ENCODE results near the gene MEG3. TPM values are rescaled to one million over a fixed set of nuclear protein-coding genes. Genes with fewer than 3 reads are reported as not detected.

MEG3 gene
- total RNA-seq, 1 experiment from 2014 or later, result 62.4 TPM

GRCh38 chr14:100904307-100905087, 78.6 kb downstream of the MEG3 start:
- Histone ChIP-seq H3K4me1 (ENCODE audit: control insufficient read depth, insufficient read depth, low read length) (no peaks in the 10 kb centered on the region), H3K4me3 (ENCODE audit: low read depth in 2 of 2, low read length in 2 of 2) (no peak overlapping the region), H3K36me3 (ENCODE audit: control insufficient read depth, insufficient read depth, low read length) (no peaks in the 10 kb centered on the region), H3K27me3 (ENCODE audit: control insufficient read depth, insufficient read depth, low read length) (no peaks in the 10 kb centered on the region), H3K27ac (ENCODE audit: low read length) (no peak overlapping the region), H3K9me3 (ENCODE audit: control insufficient read depth, insufficient read depth, low read depth, low read length) (no peaks in the 10 kb centered on the region)
- BruUV-seq (replicated peaks), result no TSS peak
- intact Hi-C loops (cut with micrococcal nuclease; ENCODE audit: unreplicated experiment), result no loop called here
- TF ChIP-seq CTCF (IDR thresholded peaks at IDR 0.05), result peak; percentile 63
- TF ChIP-seq, protein P1, sequence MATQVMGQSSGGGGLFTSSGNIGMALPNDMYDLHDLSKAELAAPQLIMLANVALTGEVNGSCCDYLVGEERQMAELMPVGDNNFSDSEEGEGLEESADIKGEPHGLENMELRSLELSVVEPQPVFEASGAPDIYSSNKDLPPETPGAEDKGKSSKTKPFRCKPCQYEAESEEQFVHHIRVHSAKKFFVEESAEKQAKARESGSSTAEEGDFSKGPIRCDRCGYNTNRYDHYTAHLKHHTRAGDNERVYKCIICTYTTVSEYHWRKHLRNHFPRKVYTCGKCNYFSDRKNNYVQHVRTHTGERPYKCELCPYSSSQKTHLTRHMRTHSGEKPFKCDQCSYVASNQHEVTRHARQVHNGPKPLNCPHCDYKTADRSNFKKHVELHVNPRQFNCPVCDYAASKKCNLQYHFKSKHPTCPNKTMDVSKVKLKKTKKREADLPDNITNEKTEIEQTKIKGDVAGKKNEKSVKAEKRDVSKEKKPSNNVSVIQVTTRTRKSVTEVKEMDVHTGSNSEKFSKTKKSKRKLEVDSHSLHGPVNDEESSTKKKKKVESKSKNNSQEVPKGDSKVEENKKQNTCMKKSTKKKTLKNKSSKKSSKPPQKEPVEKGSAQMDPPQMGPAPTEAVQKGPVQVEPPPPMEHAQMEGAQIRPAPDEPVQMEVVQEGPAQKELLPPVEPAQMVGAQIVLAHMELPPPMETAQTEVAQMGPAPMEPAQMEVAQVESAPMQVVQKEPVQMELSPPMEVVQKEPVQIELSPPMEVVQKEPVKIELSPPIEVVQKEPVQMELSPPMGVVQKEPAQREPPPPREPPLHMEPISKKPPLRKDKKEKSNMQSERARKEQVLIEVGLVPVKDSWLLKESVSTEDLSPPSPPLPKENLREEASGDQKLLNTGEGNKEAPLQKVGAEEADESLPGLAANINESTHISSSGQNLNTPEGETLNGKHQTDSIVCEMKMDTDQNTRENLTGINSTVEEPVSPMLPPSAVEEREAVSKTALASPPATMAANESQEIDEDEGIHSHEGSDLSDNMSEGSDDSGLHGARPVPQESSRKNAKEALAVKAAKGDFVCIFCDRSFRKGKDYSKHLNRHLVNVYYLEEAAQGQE (IDR thresholded peaks at IDR 0.05; ENCODE audit: insufficient read depth in 1 of 2, low read depth in 2 of 2, low read length in 1 of 2), result no peak
- ChIA-PET CTCF (no interaction called here), POLR2A (no interaction called here)
- ATAC-seq, result no peak
- DNase-seq (ENCODE audit: low read depth, low spot score), result no peak
- in situ Hi-C loops (cut with HindIII; ENCODE audit: low pct_unique_long_range_greater_than_20kb, low sequenced_read_pairs), result no loop called here

DNA sequence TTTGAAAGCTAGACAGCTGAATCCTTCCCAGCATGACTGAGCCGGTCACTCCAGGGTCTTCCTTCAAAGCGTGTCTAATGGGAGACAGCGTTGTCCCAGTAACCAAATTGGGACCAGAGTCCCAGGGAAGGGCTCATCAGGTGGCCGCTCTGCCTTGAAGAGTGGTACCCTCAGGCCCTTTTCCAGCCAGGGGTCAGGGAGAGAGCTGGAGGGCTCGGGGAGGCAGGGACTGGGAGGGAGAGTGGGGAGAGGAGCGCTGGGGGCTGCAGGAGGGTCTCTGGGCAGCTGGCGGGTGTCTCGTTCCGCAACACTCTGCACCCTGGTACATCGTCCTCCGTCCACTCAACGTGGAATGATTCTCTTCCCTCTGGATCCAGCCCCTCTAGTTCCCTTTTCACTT, 79.2 kb downstream of the MEG3 start:
- intact Hi-C loops (cut with micrococcal nuclease; ENCODE audit: unreplicated experiment), result no loop called here
- Histone ChIP-seq H3K27me3 (ENCODE audit: control insufficient read depth, insufficient read depth, low read length) (no peaks in the 10 kb centered on the region), H3K9me3 (ENCODE audit: control insufficient read depth, insufficient read depth, low read depth, low read length) (no peaks in the 10 kb centered on the region), H3K36me3 (ENCODE audit: control insufficient read depth, insufficient read depth, low read length) (no peaks in the 10 kb centered on the region), H3K4me3 (ENCODE audit: low read depth in 2 of 2, low read length in 2 of 2) (no peak overlapping the region), H3K27ac (ENCODE audit: low read length) (no peak overlapping the region), H3K4me1 (ENCODE audit: control insufficient read depth, insufficient read depth, low read length) (no peaks in the 10 kb centered on the region)
- ATAC-seq, result no peak
- no TSS peak for BruUV-seq (replicated peaks)
- POLR2A ChIA-PET, result no interaction called here
- DNase-seq (ENCODE audit: low read depth, low spot score), result no peak
- in situ Hi-C loops (cut with HindIII; ENCODE audit: low pct_unique_long_range_greater_than_20kb, low sequenced_read_pairs), result no loop called here
- no peak for TF ChIP-seq CTCF (IDR thresholded peaks at IDR 0.05)
- no peak for TF ChIP-seq POLR2AphosphoS5 (IDR thresholded peaks at IDR 0.05; ENCODE audit: low read depth, low read length)
- TF ChIP-seq TCF7L2 (IDR thresholded peaks at IDR 0.05; ENCODE audit: low read depth, low read length), result no peak
- TF ChIP-seq, protein P1 (IDR thresholded peaks at IDR 0.05; ENCODE audit: insufficient read depth in 1 of 2, low read depth in 2 of 2, low read length in 1 of 2), result no peak
- TF ChIP-seq SIN3A (IDR thresholded peaks at IDR 0.05; ENCODE audit: borderline replicate concordance, insufficient read depth, low read depth, low read length), result no peak
- CTCF ChIA-PET, result no interaction called here

Data from Panc1 (cell line).